Panc1 (cell line): Measurements from ENCODE around the gene ABCB8. TPM values are rescaled to one million over a fixed set of nuclear protein-coding genes. Genes with fewer than 3 reads are reported as not detected.

Experiments used
- ATAC-seq: fragments of 200-7000 bp; cut with Tn5 transposase; 2 replicates; pipeline ENCODE4 v1.9.1; 2020; ENCODE audit warnings: mild to moderate bottlenecking, moderate library complexity
- BruUV-seq: library from RNA; stranded (reverse); fragments of 400-500 nt; replicated peaks from 2 replicates; lab custom pipeline; 2021; lab: Mats Ljungman, UMichigan
- CTCF ChIA-PET: fragments of 300-600 bp; sonication (Branson Sonifier 250); formaldehyde crosslinking; loops from one replicate; lab custom pipeline; 2022; ENCODE audit warnings: antibody characterized with exemption; lab: Charles Lee
- POLR2A ChIA-PET: fragments of 300-600 bp; sonication (Branson Sonifier 250); formaldehyde crosslinking; loops from one replicate; lab custom pipeline; 2022; ENCODE audit warnings: antibody characterized with exemption; lab: Charles Lee
- DNase-seq: peaks from one replicate; pipeline ENCODE4 v3.0.0-alpha.2; 2010; ENCODE audit warnings: low read depth, low spot score
- H3K27ac ChIP-seq: 2 replicates; pipeline ENCODE4 v1.5.1; 2011; ENCODE audit warnings: mild to moderate bottlenecking, low read length, inconsistent platforms
- H3K27me3 ChIP-seq: fragments of 200-500 bp; sonication (Bioruptor generic); 2 replicates; pipeline ENCODE4 v1.6.0; 2014; ENCODE audit warnings: low read length, inconsistent platforms; ENCODE audit not compliant: control insufficient read depth, insufficient read depth
- H3K36me3 ChIP-seq: fragments of 200-500 bp; sonication (Bioruptor generic); 2 replicates; pipeline ENCODE4 v1.5.1; 2014; ENCODE audit warnings: inconsistent platforms, mild to moderate bottlenecking, low read length, moderate library complexity; ENCODE audit not compliant: control insufficient read depth, insufficient read depth
- H3K4me1 ChIP-seq: 2 replicates; pipeline ENCODE4 v1.5.1; 2011; ENCODE audit warnings: inconsistent platforms, mild to moderate bottlenecking, low read length, moderate library complexity; ENCODE audit not compliant: control insufficient read depth, insufficient read depth
- H3K4me3 ChIP-seq, 2 experiments: 2 replicates each; pipeline ENCODE4 v1.5.1; 2011 to 2012; ENCODE audit warnings: low read depth in 2 of 2, low read length in 2 of 2, mild to moderate bottlenecking in 2 of 2, inconsistent platforms in 1 of 2, moderate library complexity in 1 of 2
- H3K9me3 ChIP-seq: fragments of 200-500 bp; sonication (Bioruptor generic); 2 replicates; pipeline ENCODE4 v1.5.1; 2014; ENCODE audit warnings: low read depth, mild to moderate bottlenecking, inconsistent platforms, low read length, moderate library complexity; ENCODE audit not compliant: control insufficient read depth, insufficient read depth
- POLR2AphosphoS5 ChIP-seq: IDR thresholded peaks from 2 replicates; pipeline ENCODE4 v1.6.1; 2012; ENCODE audit warnings: mild to moderate bottlenecking, low read depth, low read length, moderate library complexity
- SIN3A ChIP-seq: IDR thresholded peaks from 2 replicates; pipeline ENCODE4 v1.6.1; 2012; ENCODE audit warnings: low read depth, mild to moderate bottlenecking, low read length, moderate library complexity, borderline replicate concordance; ENCODE audit not compliant: insufficient read depth
- TCF7L2 ChIP-seq: IDR thresholded peaks from 2 replicates; pipeline ENCODE4 v1.6.1; 2011; ENCODE audit warnings: mild to moderate bottlenecking, low read depth, low read length, inconsistent platforms
- in situ Hi-C: cut with HindIII; loops from 2 replicates; pipeline ENCODE4 v1.10.0; 2016; ENCODE audit warnings: low sequenced_read_pairs, low pct_unique_long_range_greater_than_20kb
- intact Hi-C: fragments of 100-400 bp; cut with micrococcal nuclease; formaldehyde crosslinking; loops from one replicate; pipeline ENCODE4 v1.10.0; 2022; ENCODE audit not compliant: unreplicated experiment
- total RNA-seq: library from RNA; stranded (reverse); gene quantifications from one replicate; pipeline ENCODE4 v1.2.1, GENCODE V29; 2021; ENCODE audit not compliant: unreplicated experiment
- TF ChIP-seq, protein P1 (sequence below), 2 experiments: IDR thresholded peaks; 2 replicates each; pipeline ENCODE4 v1.6.1; 2011 to 2012; ENCODE audit warnings: low read depth in 2 of 2, control low read depth in 1 of 2, low read length in 1 of 2, mild to moderate bottlenecking in 1 of 2, moderate library complexity in 1 of 2; ENCODE audit not compliant: insufficient read depth in 1 of 2
- TF ChIP-seq, protein P2 (sequence below): fragments of 450-650 bp; IDR thresholded peaks from 2 replicates; pipeline ENCODE4 v1.5.1; 2017; ENCODE audit warnings: mild to moderate bottlenecking

ABCB8 gene
- total RNA-seq, 1 experiment from 2014 or later: 49.8 TPM

DNA sequence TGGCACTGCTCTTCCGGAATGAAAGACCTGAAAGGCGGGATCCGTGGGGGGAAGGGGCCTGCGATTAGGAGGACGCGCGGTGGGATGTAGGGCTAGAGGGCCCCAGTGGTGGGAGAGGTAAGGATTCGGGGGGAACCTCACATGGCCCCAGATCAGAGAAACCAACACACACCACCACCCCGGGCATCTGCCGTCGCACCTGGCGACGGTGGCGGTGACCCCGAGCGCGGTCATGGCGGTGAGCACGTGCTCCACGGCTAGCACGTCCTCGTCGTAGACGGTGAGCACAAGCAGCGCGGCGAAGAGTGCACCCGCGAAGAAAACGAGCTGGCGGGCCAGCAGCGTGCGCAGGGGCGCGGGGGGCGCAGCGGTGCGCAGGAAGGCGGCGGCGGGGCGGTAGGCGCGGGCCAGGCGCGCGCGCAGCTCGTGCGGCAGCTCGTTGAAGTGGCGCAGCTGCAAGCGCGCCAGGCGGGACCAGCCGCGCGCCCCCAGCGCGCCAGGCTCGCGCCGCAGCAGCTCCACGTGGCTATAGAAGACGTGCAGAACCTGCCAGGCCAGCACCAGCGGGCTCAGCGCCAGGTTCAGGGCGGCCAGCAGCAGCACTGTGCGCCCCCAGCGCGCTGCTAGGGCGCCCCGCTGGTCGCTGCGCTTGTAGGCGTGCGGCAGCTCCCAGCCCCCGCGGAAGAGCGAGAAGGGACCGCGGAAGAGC, 9.7 kb upstream of the ABCB8 start:
- no TSS peak for BruUV-seq
- Histone ChIP-seq H3K27ac (no peak overlapping the region), H3K4me3 (peak overlapping the region; percentile 1 to 52; a peak in 2 of 4 replicates), H3K4me1 (peaks cover 8% of the 10 kb centered on the region; the same call in 1 of the 2 replicates), H3K9me3 (no peaks in the 10 kb centered on the region), H3K27me3 (no peaks in the 10 kb centered on the region), H3K36me3 (no peaks in the 10 kb centered on the region)
- ChIA-PET POLR2A (no interaction called here), CTCF (interaction anchor here (0.7 to 2.6 kb wide), 8 partner anchors 8 to 59 kb away, joined by 3 to 12 read pairs (median 4); partner anchors contain the start of gene ABCB8)
- in situ Hi-C loops: no loop called here
- TF ChIP-seq POLR2AphosphoS5 (no peak), TCF7L2 (no peak), SIN3A (no peak)
- TF ChIP-seq, protein P1, sequence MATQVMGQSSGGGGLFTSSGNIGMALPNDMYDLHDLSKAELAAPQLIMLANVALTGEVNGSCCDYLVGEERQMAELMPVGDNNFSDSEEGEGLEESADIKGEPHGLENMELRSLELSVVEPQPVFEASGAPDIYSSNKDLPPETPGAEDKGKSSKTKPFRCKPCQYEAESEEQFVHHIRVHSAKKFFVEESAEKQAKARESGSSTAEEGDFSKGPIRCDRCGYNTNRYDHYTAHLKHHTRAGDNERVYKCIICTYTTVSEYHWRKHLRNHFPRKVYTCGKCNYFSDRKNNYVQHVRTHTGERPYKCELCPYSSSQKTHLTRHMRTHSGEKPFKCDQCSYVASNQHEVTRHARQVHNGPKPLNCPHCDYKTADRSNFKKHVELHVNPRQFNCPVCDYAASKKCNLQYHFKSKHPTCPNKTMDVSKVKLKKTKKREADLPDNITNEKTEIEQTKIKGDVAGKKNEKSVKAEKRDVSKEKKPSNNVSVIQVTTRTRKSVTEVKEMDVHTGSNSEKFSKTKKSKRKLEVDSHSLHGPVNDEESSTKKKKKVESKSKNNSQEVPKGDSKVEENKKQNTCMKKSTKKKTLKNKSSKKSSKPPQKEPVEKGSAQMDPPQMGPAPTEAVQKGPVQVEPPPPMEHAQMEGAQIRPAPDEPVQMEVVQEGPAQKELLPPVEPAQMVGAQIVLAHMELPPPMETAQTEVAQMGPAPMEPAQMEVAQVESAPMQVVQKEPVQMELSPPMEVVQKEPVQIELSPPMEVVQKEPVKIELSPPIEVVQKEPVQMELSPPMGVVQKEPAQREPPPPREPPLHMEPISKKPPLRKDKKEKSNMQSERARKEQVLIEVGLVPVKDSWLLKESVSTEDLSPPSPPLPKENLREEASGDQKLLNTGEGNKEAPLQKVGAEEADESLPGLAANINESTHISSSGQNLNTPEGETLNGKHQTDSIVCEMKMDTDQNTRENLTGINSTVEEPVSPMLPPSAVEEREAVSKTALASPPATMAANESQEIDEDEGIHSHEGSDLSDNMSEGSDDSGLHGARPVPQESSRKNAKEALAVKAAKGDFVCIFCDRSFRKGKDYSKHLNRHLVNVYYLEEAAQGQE (IDR thresholded peaks at IDR 0.05; ENCODE audit: insufficient read depth in 1 of 2, low read depth in 2 of 2, low read length in 1 of 2): no peak
- TF ChIP-seq, protein P2, sequence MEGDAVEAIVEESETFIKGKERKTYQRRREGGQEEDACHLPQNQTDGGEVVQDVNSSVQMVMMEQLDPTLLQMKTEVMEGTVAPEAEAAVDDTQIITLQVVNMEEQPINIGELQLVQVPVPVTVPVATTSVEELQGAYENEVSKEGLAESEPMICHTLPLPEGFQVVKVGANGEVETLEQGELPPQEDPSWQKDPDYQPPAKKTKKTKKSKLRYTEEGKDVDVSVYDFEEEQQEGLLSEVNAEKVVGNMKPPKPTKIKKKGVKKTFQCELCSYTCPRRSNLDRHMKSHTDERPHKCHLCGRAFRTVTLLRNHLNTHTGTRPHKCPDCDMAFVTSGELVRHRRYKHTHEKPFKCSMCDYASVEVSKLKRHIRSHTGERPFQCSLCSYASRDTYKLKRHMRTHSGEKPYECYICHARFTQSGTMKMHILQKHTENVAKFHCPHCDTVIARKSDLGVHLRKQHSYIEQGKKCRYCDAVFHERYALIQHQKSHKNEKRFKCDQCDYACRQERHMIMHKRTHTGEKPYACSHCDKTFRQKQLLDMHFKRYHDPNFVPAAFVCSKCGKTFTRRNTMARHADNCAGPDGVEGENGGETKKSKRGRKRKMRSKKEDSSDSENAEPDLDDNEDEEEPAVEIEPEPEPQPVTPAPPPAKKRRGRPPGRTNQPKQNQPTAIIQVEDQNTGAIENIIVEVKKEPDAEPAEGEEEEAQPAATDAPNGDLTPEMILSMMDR: no peak; the same call in none of the 2 replicates
- DNase-seq (no peak), ATAC-seq (peak; percentile 31)
- intact Hi-C loops: loop anchor here (5.0 kb wide), 1 partner anchor 56 kb away; no protein-coding TSS in a partner anchor

DNA sequence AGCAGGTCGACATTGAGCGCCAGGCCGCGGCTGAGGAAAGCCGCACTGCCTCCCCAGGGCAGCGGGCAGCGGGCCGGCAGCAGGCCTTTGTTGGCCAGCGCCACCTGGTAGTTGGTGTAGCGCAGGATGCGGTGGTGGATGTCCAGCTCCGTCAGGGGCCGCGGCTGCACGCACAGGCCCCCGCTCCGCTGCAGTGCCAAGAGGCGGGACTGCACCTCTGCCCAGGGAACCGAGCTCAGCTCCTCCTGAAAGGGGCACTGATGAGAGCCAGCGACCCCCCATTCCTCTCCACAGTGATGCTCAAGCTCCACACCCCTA, 9.2 kb upstream of the ABCB8 start:
- Histone ChIP-seq H3K27ac (no peak overlapping the region), H3K36me3 (no peaks in the 10 kb centered on the region), H3K9me3 (no peaks in the 10 kb centered on the region), H3K4me1 (peaks cover 8% of the 10 kb centered on the region; the same call in 1 of the 2 replicates), H3K4me3 (no peak overlapping the region), H3K27me3 (no peaks in the 10 kb centered on the region)
- intact Hi-C loops: loop anchor here (5.0 kb wide), 1 partner anchor 57 kb away; no protein-coding TSS in a partner anchor
- ChIA-PET CTCF (interaction anchor here (0.7 to 2.6 kb wide), 6 partner anchors 9 to 59 kb away, joined by 3 to 11 read pairs (median 4); no protein-coding TSS in a partner anchor), POLR2A (interaction anchor here (0.6 kb wide), 1 partner anchor 9 kb away, joined by 4 read pairs; the partner anchor contains the start of gene ABCB8)
- in situ Hi-C loops: no loop called here
- DNase-seq: no peak
- TF ChIP-seq, protein P1 (IDR thresholded peaks at IDR 0.05; ENCODE audit: insufficient read depth in 1 of 2, low read depth in 2 of 2, low read length in 1 of 2): 0 out of 4 replicates have a peak, but pooled peaks of 1 of the 2 experiments have one; percentile 47
- TF ChIP-seq SIN3A: no peak
- no TSS peak for BruUV-seq
- peak; percentile 8; the same call in 1 of the 2 replicates for ATAC-seq
